HG03280 (cell line): ENCODE results near the gene MOB3B.
"Not testable (repeated sequence)": the region's sequence is repeated elsewhere in the genome, so short reads cannot be mapped to it uniquely, and the experiment has no call there.

ENCODE experiments used
- ATAC-seq: cut with Tn5 transposase; IDR thresholded peaks from one replicate; pipeline ENCODE4 v1.9.1; 2021; ENCODE audit warnings: mild to moderate bottlenecking, moderate library complexity; ENCODE audit not compliant: unreplicated experiment

The MOB3B gene

DNA sequence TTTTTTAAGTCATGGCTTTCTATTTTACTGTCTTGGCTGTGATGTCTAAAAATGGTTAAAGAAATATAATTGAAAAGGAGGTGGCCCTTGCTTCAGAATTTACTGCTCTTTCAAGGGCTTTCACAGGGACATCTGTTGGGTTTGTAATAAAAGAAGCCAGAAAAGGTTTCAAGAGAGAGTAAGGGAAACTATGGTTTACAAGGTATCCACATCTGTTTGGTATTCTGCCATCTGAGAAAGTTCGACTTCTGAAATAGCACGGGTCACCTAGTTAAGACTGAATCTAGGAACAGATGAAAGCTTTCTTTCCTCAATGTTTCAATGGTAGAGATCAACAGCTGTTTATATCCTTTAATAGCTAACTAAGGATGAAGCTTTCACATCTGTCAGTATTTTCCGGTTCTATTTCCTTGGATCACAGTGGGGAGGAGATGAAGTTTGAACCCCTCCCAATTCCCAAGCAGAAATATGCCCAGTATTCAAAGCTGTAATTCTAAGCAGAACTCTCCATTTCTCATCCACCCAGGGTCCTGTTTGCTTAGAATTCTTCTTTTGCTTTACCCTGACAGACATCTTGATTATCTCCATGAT lies 78.3 kb downstream of the MOB3B start:
- ATAC-seq, result no peak

DNA sequence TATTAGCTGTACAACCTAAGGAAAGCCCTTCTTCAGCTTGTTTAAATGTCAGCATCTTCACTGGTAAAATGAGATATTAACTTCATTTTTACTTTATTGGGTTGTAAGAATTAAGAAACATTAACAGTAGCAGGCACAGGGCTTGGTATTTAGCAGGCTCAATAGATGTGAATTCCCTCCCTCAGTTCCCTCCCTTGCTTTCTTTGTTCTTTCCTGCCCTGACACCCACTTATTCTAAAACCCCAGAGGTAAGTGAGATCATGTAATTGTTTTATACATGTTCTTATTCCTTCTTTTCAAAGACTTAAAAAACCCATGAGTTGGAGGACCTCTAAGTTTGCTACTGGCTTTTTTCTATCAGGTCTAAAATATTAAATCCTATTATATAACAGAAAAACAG lies 78.9 kb downstream of the MOB3B start:
- ATAC-seq, result no peak

GRCh38 chr9:27448356-27448755 lies 81.3 kb downstream of the MOB3B start:
- not testable (repeated sequence) for ATAC-seq

DNA sequence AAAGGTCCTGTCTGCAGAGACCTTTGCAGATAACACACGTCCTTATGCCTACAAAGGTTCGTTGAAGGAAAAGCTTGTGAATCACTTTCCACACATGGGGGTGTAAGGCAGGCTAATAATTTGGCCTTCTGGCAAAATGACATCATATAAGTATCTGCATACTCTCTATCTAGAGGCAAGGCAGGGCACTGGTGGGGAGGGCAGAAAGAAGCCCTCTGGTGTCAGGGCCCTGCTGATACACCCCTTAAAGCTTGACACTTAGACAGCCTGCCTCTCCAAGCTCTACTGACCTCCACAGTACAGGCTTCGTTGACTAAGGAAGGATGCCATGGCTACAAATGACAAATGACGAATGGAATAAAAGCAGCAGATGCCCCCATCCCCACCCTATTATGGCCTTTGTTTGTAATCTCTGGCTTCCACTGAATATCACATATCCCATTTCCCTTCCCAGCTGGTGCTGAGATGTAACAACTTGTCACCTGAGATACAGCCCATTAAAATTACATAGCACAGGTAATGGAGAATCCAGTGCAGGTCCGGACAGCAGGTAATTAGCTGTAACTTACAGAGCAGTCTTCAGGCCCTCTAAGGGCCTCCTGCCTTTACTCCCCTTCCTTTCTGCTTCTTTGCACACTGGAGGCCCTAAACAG lies 82.5 kb downstream of the MOB3B start:
- ATAC-seq, result no peak

DNA sequence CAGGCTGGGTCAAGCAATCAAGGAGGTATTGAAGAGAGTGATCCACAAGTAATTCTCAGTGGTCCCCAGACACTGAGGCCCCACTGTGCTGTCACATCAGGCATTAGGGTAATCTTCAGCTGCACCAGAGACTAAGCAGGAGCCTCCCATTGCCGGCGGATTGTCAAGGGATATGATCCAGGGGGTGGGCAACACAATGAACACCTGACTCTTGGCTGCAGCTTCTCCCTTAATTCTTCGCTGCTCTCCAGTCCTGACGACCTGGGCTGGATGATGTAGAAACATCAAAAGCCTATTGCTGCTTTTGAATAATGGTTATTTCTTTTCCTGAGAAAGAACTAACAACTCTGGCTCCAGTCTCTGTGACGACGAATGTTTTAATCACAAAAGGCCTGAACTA lies 83.9 kb downstream of the MOB3B start:
- no peak for ATAC-seq

GRCh38 chr9:27445057-27445595 lies 84.5 kb downstream of the MOB3B start:
- ATAC-seq, result no peak

DNA sequence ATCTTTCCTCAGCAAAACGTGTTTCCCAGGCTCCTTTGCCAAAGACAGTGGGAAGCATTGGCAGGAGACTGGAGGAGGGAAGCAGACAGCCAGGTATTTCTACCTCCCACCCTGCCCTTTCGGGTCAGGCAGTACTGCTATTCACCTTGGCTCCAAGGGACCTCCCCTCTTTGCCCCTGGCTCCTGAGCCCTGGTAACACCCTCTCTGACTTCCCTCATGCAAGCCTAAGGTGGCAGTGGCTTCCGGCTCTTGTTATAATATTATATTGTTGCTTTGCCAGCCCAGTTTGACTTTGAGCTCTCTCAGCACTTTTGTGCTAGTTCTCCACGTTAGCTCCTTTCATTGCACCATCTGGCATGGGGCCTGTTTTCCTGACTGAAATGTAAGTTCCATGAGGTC lies 87.2 kb downstream of the MOB3B start:
- ATAC-seq, result no peak

- peak; percentile 88 for ATAC-seq
These were observed 87.9 kb downstream of the MOB3B start for GRCh38 chr9:27441741-27442070.

GRCh38 chr9:27440888-27441740 lies 88.5 kb downstream of the MOB3B start:
- ATAC-seq, result no peak

GRCh38 chr9:27438522-27438921 lies 91.1 kb downstream of the MOB3B start:
- ATAC-seq, result no peak

DNA sequence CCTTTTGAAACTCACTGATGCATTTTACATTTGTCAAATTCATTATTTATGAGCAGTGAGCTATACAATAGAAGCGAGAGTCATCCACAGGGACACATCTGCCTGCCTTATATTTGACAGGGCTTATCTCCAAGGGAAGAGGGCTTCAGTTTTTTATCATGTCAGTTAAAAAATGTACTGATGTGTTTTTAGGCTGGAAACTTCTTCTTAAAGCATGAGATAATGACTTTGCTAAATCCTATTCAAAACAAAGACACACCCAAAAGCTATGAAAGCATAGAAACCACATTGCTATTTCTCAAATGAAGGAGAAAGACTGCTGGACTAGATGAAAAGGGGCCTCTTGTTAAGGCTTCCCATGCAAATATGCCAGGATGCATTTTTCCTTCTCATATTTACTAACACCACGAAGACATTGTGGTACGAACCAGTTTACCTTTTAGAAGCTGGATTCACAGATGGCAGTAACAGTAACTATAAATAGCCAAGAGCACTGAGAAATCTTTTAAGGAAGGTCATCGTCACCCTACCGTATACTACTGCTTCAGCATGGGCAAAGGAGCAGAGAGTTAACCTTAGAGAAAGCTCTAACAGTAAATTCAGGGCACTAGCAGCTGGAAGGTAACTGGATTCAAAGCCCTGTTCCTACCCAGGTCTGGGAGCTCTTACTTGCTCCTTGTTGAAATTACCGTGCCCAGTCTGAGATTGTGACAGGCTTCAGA lies 91.8 kb downstream of the MOB3B start:
- no peak for ATAC-seq

DNA sequence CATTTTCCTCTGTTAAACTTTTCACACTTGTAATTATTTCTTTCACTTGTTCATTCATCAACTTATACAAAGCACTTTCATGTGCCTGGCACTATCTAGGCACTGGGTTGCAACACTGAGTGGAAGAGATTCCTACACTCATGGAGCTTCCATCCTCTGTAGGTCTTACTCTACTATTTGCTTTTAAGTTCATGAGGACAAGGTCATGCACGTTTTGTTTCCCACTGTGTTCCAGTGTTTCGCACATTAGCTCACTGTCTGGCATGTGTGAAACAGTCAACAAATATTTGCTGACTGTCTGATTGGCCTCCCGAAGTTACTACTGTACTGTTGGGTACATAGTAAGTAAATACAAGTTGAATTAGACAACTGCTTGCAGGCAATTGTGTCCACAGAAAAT lies 93.4 kb downstream of the MOB3B start:
- ATAC-seq, result no peak

DNA sequence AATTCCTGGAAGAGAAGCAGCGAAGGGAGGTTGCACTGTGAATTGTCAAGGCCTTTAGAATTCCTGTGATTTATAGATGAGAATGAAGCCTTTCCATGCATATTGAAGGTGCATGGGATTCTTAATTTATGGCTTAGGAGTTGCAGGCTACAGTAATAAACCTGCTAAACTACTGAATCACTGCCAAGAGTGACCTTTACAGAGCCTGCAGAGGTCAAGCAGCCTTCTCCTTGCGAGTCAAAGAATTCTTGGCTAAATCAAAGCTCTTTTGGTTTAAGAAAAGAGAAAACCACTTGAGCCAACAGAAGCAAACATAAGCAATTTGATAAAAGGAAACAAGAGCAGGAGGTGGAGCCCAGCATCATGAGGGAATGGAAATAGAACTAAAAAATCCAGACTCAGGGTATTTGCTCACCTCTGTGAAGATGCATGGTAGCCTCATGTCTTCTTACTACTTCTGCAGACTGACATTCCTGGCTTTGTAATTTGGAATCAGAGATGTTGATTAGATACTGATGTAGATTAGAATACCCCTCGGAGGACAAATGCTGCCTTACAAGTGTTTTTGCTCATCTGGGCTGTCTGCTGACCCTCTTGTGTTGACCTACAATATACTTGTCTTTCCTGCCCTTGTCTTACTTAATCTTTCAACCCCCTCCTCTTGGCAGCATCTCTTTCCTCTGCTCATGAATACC lies 95.8 kb downstream of the MOB3B start:
- no peak for ATAC-seq

DNA sequence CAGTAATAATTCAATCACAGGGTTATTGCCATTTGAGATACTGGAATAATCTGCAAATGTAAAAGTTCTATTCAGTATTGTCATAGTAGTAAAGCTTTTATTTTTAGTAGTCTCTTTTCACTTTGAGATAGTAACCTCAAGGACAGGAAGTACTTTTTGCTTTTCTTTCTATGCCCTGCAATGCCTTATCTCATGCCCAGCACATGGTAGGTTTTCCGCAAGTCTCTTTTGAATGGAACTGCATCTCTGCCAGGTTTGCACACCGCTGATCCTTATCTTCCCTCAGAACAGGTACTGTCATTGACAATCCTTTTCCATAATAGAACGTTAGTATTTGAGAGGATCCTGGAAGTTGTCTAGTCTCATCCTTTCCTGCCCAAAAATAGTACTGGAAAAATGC lies 97.3 kb downstream of the MOB3B start:
- ATAC-seq, result no peak

GRCh38 chr9:27431543-27432147 lies 98.0 kb downstream of the MOB3B start:
- no peak for ATAC-seq

GRCh38 chr9:27430750-27431535 lies 98.7 kb downstream of the MOB3B start:
- ATAC-seq, result no peak

- ATAC-seq, result no peak
These were observed 99.7 kb downstream of the MOB3B start for GRCh38 chr9:27429917-27430316.

- no peak for ATAC-seq
These were observed 100.2 kb downstream of the MOB3B start for GRCh38 chr9:27429436-27429835.

- ATAC-seq, result no peak
These were observed 101.1 kb downstream of the MOB3B start for GRCh38 chr9:27428551-27428950.

- ATAC-seq, result no peak
These were observed 102.4 kb downstream of the MOB3B start for GRCh38 chr9:27427272-27427643.
